ENCODE measurements around the gene KL. TPM values are rescaled to one million over a fixed set of nuclear protein-coding genes. Genes with fewer than 3 reads are reported as not detected.

KL gene
- total RNA-seq, 4 donors from 2014 or later, result 1.4 to 4.5 (median 2.8) TPM

- Histone ChIP-seq H3K27me3 (no peaks in the 10 kb centered on the region), H3K9me3 (no peaks in the 10 kb centered on the region), H3K4me1 (no peaks in the 10 kb centered on the region), H3K27ac (no peak overlapping the region), H3K4me3 (replicated peaks in 1 of 3) (no peak overlapping the region), H3K36me3 (no peaks in the 10 kb centered on the region)
- TF ChIP-seq POLR2A (IDR thresholded peaks at IDR 0.05) (no peak), CTCF (IDR thresholded peaks at IDR 0.05) (no peak)
- DNase-seq, result no peak
- intact Hi-C loops (cut with DNase I), result no loop called here
Observed at GRCh38 chr13:33033986-33034385, 17.8 kb downstream of the KL start.

GRCh38 chr13:33034882-33035520 is 18.8 kb downstream of the KL start:
- TF ChIP-seq POLR2A (IDR thresholded peaks at IDR 0.05) (no peak), CTCF (IDR thresholded peaks at IDR 0.05) (no peak)
- Histone ChIP-seq H3K36me3 (no peaks in the 10 kb centered on the region), H3K9me3 (no peaks in the 10 kb centered on the region), H3K27ac (no peak overlapping the region), H3K4me1 (peaks cover 0 to 3% of the 10 kb centered on the region in 2 donors), H3K4me3 (replicated peaks in 1 of 3) (no peak overlapping the region), H3K27me3 (no peaks in the 10 kb centered on the region)
- 94 to 95% methylated on average over 5 of the region's 5 CpGs for WGBS, 2 donors
- no peak for DNase-seq
- intact Hi-C loops (cut with DNase I), result no loop called here

- no peaks in the 10 kb centered on the region for H3K36me3 ChIP-seq
- no peak overlapping the region for H3K4me3 ChIP-seq (replicated peaks in 1 of 3)
- no peaks in the 10 kb centered on the region for H3K27me3 ChIP-seq
- 93 to 94% methylated on average over 1 of the region's 1 CpG for WGBS, 2 donors
- H3K4me1 ChIP-seq, result peaks cover 0 to 4% of the 10 kb centered on the region in 2 donors
- TF ChIP-seq POLR2A (IDR thresholded peaks at IDR 0.05) (no peak), CTCF (IDR thresholded peaks at IDR 0.05) (no peak)
- H3K27ac ChIP-seq, result no peak overlapping the region
- no peak for DNase-seq
- no peaks in the 10 kb centered on the region for H3K9me3 ChIP-seq
- intact Hi-C loops (cut with DNase I), result no loop called here
Observed at GRCh38 chr13:33037673-33038072, 21.4 kb downstream of the KL start.

- intact Hi-C loops (cut with DNase I), result no loop called here
- Histone ChIP-seq H3K27ac (no peak overlapping the region), H3K36me3 (no peaks in the 10 kb centered on the region), H3K27me3 (no peaks in the 10 kb centered on the region), H3K9me3 (no peaks in the 10 kb centered on the region), H3K4me3 (replicated peaks in 1 of 3) (no peak overlapping the region), H3K4me1 (peaks cover 0 to 4% of the 10 kb centered on the region in 2 donors)
- 18 to 25% methylated on average over 2 of the region's 2 CpGs for WGBS, 2 donors
- TF ChIP-seq CTCF (IDR thresholded peaks at IDR 0.05) (no peak), POLR2A (IDR thresholded peaks at IDR 0.05) (no peak)
- no peak for DNase-seq
Observed at GRCh38 chr13:33040090-33040489, 23.9 kb downstream of the KL start.

GRCh38 chr13:33045851-33046592 is 29.8 kb downstream of the KL start:
- intact Hi-C loops (cut with DNase I), result no loop called here
- Histone ChIP-seq H3K27me3 (no peaks in the 10 kb centered on the region), H3K9me3 (no peaks in the 10 kb centered on the region), H3K27ac (no peak overlapping the region), H3K36me3 (no peaks in the 10 kb centered on the region), H3K4me1 (no peaks in the 10 kb centered on the region), H3K4me3 (replicated peaks in 1 of 3) (no peak overlapping the region)
- DNase-seq, result no peak
- WGBS, 2 donors, result 87 to 90% methylated on average over 4 of the region's 4 CpGs
- TF ChIP-seq POLR2A (IDR thresholded peaks at IDR 0.05) (no peak), CTCF (IDR thresholded peaks at IDR 0.05) (no peak)

Measured in thyroid gland (tissue), 4 donors.